HG02870 (cell line): Measurements from ENCODE around the gene COPS8.

ENCODE experiments used
- ATAC-seq: cut with Tn5 transposase; IDR thresholded peaks from one replicate; pipeline ENCODE4 v1.9.1; 2021; ENCODE audit warnings: mild to moderate bottlenecking, moderate library complexity; ENCODE audit not compliant: unreplicated experiment

COPS8 gene

DNA sequence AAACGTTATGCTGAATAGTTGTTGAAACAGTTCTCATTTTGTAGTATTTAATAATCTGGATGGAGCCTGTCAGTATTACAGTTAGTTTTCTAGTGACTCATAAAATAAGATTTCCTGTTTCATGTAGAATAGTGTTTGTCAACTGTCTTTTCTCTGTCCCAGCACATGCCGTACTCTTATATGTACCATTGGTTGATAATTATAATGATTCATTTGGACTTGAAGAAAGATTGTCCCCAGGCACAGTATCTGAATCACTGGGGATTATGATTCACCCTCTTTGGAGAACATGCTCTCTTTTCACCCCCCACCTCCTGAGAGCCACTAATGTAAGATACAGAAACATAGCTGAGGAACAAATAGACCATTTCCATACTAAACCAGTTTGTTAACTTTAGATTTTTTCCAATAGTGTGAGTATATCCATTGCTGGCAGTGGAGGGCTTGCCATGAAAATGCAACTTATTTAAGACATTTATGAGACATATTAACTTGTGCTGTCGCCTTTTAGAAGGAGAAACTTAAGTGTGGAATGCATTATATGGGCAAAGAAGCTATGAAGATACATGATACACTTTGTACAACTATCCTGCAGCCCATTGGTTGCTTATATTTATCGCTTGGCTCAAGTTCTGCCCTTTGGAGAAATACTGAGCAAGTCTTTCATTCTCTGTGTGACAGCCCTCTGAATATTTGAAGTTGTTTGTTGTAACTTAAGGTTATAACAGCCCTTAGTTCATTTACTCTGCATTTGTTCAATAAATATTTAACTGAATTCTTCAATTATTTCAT, 12.4 kb downstream of the COPS8 start:
- ATAC-seq, result no peak

DNA sequence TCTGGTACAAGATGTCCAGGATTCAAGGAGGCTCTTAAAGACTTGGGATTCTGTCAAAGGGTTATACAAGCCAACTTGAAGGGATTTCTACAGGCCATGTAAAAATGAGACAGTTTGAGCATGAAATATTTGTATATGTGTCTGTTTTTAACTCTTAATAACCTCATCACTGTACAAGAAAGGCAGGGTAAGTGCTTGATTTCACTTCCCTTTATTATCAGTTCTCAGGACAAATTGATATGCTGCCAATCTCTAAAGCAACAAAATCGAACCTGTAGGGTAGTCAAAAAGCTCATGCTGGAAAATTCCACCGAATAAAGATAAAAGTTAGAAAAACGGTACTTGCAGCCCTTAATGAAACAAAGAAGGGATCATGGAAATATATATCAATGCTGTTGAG, 14.1 kb downstream of the COPS8 start:
- no peak for ATAC-seq

GRCh38 chr2:237101118-237101979, 15.7 kb downstream of the COPS8 start:
- no peak for ATAC-seq

GRCh38 chr2:237102428-237102827, 16.7 kb downstream of the COPS8 start:
- ATAC-seq, result no peak

DNA sequence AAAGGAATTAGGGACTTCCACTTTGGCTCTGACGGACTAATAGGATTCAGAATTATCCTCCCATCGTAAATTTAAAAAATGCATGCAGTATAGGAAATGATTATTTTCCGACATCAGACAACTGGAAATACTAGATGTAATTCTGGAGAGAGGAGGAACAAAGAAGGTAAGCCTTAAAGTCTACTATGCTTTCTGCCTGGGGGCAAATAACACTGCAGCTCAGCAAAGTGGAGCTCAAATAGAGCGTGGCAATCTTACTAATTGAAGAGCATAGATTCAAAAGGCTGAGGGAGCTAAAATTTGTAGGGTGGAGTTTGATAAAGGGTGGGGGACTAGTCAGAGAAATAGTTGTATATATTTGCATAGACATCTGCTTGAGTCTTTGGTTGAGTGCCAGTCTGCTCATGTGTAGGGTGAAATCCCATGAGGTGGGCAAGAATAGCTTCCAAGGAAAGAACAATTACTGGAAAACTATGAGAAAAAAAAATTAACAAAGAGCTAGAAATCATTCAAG, 23.8 kb downstream of the COPS8 start:
- no peak for ATAC-seq

- no peak for ATAC-seq
These were observed 27.5 kb downstream of the COPS8 start for GRCh38 chr2:237113026-237113795.

GRCh38 chr2:237115870-237116269, 30.2 kb downstream of the COPS8 start:
- ATAC-seq, result no peak

GRCh38 chr2:237116431-237116830, 30.7 kb downstream of the COPS8 start:
- no peak for ATAC-seq

DNA sequence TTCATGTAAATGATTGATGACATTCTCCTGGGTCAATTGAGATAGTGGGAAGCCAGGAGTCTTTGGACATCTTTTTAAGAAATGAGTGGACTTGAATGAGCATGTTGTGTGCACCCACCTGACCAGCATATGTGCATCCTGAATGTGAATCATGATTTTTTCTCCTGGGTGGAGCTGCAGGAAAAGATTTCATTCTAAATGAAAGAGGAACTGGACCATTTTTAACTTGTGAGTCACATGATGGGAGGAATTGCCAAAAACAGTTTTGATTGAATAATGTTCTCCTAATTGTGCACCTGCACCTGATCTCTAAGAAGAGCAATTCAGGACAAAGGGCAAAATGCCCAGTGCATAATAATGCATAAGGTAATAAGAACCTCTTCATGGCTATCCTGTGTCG, 32.3 kb downstream of the COPS8 start:
- ATAC-seq, result no peak

GRCh38 chr2:237118561-237119155, 33.0 kb downstream of the COPS8 start:
- ATAC-seq, result no peak

DNA sequence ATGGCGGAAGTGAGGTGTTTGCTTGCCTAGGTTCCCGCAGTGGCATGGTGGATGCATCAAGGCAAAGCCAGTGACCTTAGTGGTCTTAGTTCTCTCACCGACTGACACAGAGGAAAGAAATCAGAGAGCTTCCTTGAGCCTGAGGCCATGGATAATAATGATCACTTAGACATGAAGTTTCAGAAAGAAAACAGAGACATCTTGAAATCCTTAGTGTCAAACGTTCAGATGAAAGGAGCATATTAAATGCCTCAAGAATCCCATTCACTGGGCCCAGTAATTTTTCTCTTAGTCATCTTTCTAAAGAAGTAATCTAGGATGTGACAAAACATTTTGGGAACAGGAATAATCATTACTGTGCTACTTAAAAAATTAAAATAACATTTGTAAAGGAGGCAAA, 35.2 kb downstream of the COPS8 start:
- no peak for ATAC-seq

GRCh38 chr2:237121321-237121720, 35.6 kb downstream of the COPS8 start:
- no peak for ATAC-seq

DNA sequence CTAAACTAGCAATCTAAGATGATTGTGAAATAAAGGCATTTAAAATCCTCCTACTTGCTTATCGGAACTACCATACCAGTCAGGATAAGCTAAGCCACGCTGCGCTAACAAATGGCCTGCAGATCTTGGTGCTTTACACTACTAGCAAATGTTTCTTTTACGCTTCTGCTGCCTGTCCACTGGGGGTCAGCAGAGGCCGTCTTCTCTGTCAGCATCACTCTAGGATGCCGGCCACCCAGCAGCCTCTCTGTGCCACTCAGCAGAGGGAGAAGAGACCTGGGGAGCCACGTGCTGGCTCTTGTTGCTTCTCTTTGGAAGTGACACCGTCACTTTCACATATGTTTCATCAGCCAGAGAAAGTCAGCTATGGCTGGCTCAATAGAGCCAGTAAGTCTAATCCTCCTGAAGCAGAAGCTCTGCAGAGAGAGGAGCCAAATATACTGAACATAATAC, 36.6 kb downstream of the COPS8 start:
- ATAC-seq, result no peak

DNA sequence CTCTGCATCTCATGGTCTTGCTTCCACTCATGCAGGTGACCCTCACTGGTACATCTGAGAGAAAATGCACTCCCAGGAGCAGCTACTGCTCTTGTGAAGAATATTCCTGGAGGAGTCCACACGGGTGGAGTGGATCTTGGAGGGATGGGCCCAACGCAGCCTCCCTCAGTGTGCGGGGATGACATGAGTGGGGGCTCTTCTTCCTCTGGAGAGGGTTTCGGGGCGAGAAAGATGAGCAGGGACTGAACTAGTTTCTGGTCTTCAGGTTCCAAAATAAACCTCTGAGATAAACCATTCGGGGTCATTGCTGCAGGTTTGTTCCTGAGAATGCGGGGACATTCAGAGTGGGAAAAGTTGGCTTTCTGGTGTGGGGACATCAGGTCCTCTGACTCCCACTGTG, 39.1 kb downstream of the COPS8 start:
- no peak for ATAC-seq

DNA sequence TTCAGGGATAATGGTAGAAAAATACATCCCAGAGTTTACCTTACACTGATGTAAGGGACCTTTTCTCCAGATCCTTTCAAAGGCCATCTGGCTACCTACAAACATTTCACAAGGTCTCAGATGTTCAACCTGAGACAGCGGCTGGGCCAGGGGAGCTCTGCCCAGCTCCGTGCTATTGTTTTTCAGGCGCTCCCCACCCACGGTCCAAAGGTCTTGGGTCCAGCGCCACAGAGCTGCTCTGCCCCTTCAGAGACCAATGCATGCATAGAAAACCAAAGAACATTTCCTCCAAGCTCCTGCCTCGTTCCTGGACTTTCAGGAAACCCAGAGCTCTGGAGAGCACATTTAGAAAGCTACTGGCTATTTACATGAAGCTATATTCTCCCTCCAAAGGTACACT, 40.3 kb downstream of the COPS8 start:
- no peak for ATAC-seq

GRCh38 chr2:237126519-237127174, 41.0 kb downstream of the COPS8 start:
- ATAC-seq, result no peak

DNA sequence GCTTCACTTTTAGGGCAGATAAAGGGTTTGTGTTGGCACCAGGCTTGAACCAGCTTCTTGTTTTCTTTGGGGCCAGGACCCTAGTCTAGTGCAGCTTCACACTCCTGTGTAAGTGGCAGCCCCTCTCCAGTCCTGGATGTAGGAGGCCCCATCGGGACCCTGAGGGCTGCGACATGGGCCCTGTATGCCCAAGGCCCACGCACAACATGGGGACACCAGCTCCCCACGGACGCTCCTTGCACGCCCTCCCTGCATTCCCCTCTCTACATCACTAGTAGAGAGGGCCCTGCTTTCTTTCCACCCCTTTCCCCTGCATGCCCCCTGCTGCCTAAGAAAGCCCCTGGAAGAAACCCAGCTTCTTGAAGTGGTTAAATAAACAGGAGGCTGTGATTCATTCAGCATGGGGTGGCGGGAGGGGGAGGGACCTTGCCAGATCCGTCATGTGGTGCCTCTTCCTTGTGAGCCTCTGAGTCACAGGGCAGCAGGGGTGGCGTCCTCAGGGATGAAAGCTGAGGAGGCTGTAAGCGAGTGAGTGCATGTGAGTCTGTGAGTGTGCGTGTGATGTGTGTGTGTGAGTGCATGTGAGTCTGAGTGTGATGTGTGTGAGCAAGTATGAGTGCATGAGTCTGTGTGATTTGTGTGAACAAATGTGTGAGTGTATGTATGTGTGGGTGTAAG, 42.5 kb downstream of the COPS8 start:
- no peak for ATAC-seq

GRCh38 chr2:237128845-237129592, 43.3 kb downstream of the COPS8 start:
- no peak for ATAC-seq
